Stimulated activated memory B cell treated with anti-CD40 and anti-IgM and Interleukin-4, amounts not matched to agents 10 μg/mL and 1 μg/mL and 100 μg/mL, for 72 hours (primary cell): Measurements from ENCODE around the gene NUP188.

ENCODE experiments used
- ATAC-seq: fragments of 150-1000 bp; cut with Tn5 transposase; 2 replicates; pipeline ENCODE4 v1.10.0; 2021
- H3K27ac Mint-ChIP-seq: one replicate; pipeline ENCODE4 v1.8.0; 2022; ENCODE audit warnings: mild to moderate bottlenecking, mixed read lengths
- H3K27me3 Mint-ChIP-seq: one replicate; pipeline ENCODE4 v1.8.0; 2022; ENCODE audit warnings: mixed read lengths
- H3K36me3 Mint-ChIP-seq: one replicate; pipeline ENCODE4 v1.8.0; 2022; ENCODE audit warnings: mixed read lengths
- H3K4me1 Mint-ChIP-seq: one replicate; pipeline ENCODE4 v1.8.0; 2022; ENCODE audit warnings: mixed read lengths
- H3K4me3 Mint-ChIP-seq: one replicate; pipeline ENCODE4 v1.8.0; 2022; ENCODE audit warnings: mild to moderate bottlenecking, moderate library complexity, mixed read lengths
- H3K9me3 Mint-ChIP-seq: one replicate; pipeline ENCODE4 v1.8.0; 2022; ENCODE audit warnings: mixed read lengths

Gene NUP188

GRCh38 chr9:128909859-128910258, 37.6 kb upstream of the NUP188 start:
- no peak for ATAC-seq
- peaks cover 43% of the 10 kb centered on the region for H3K36me3 Mint-ChIP-seq
- H3K27me3 Mint-ChIP-seq = no peaks in the 10 kb centered on the region
- no peak overlapping the region for H3K27ac Mint-ChIP-seq
- H3K4me3 Mint-ChIP-seq = no peak overlapping the region
- no peaks in the 10 kb centered on the region for H3K9me3 Mint-ChIP-seq
- peaks cover 18% of the 10 kb centered on the region for H3K4me1 Mint-ChIP-seq

GRCh38 chr9:128910906-128911305, 36.6 kb upstream of the NUP188 start:
- no peak overlapping the region for H3K4me3 Mint-ChIP-seq
- H3K9me3 Mint-ChIP-seq = no peaks in the 10 kb centered on the region
- no peaks in the 10 kb centered on the region for H3K27me3 Mint-ChIP-seq
- H3K36me3 Mint-ChIP-seq = peaks cover 49% of the 10 kb centered on the region
- H3K27ac Mint-ChIP-seq = no peak overlapping the region
- peaks cover 18% of the 10 kb centered on the region for H3K4me1 Mint-ChIP-seq
- no peak for ATAC-seq

- Mint-ChIP-seq H3K4me1 (peaks cover 17% of the 10 kb centered on the region), H3K27me3 (no peaks in the 10 kb centered on the region), H3K27ac (peak overlapping the region; percentile 12), H3K9me3 (no peaks in the 10 kb centered on the region), H3K4me3 (no peak overlapping the region), H3K36me3 (peaks cover 51% of the 10 kb centered on the region)
- no peak for ATAC-seq
Observed at GRCh38 chr9:128911529-128912035, 35.9 kb upstream of the NUP188 start.

GRCh38 chr9:128912270-128912853, 35.1 kb upstream of the NUP188 start:
- H3K9me3 Mint-ChIP-seq = no peaks in the 10 kb centered on the region
- no peak for ATAC-seq
- H3K27ac Mint-ChIP-seq = peak overlapping the region; percentile 12
- no peaks in the 10 kb centered on the region for H3K27me3 Mint-ChIP-seq
- peaks cover 14% of the 10 kb centered on the region for H3K4me1 Mint-ChIP-seq
- no peak overlapping the region for H3K4me3 Mint-ChIP-seq
- H3K36me3 Mint-ChIP-seq = peaks cover 56% of the 10 kb centered on the region

GRCh38 chr9:128913048-128913900, 34.2 kb upstream of the NUP188 start:
- no peak for ATAC-seq
- H3K9me3 Mint-ChIP-seq = no peaks in the 10 kb centered on the region
- peaks cover 14% of the 10 kb centered on the region for H3K4me1 Mint-ChIP-seq
- no peak overlapping the region for H3K4me3 Mint-ChIP-seq
- H3K36me3 Mint-ChIP-seq = peaks cover 56% of the 10 kb centered on the region
- no peaks in the 10 kb centered on the region for H3K27me3 Mint-ChIP-seq
- H3K27ac Mint-ChIP-seq = no peak overlapping the region

- H3K4me1 Mint-ChIP-seq = peaks cover 18% of the 10 kb centered on the region
- no peak overlapping the region for H3K27ac Mint-ChIP-seq
Observed at GRCh38 chr9:128913995-128914772, 33.3 kb upstream of the NUP188 start.

GRCh38 chr9:128916204-128916603, 31.3 kb upstream of the NUP188 start:
- Mint-ChIP-seq H3K9me3 (no peaks in the 10 kb centered on the region), H3K27ac (no peak overlapping the region), H3K4me3 (no peak overlapping the region), H3K36me3 (peaks cover 44% of the 10 kb centered on the region), H3K27me3 (peaks cover under 1% of the 10 kb centered on the region), H3K4me1 (peaks cover 19% of the 10 kb centered on the region)
- no peak for ATAC-seq

More at GRCh38 chr9:128913995-128914772, 33.3 kb upstream of the NUP188 start:
- no peak for ATAC-seq
- Mint-ChIP-seq H3K9me3 (no peaks in the 10 kb centered on the region), H3K27me3 (no peaks in the 10 kb centered on the region), H3K36me3 (peaks cover 52% of the 10 kb centered on the region), H3K4me3 (no peak overlapping the region)

GRCh38 chr9:128916745-128917144, 30.8 kb upstream of the NUP188 start:
- no peak for ATAC-seq
- no peak overlapping the region for H3K4me3 Mint-ChIP-seq
- H3K36me3 Mint-ChIP-seq = peaks cover 44% of the 10 kb centered on the region
- no peaks in the 10 kb centered on the region for H3K9me3 Mint-ChIP-seq
- H3K27ac Mint-ChIP-seq = no peak overlapping the region
- H3K4me1 Mint-ChIP-seq = peaks cover 23% of the 10 kb centered on the region
- H3K27me3 Mint-ChIP-seq = peaks cover 6% of the 10 kb centered on the region

GRCh38 chr9:128917151-128917849, 30.2 kb upstream of the NUP188 start:
- Mint-ChIP-seq H3K27ac (no peak overlapping the region), H3K4me1 (peaks cover 22% of the 10 kb centered on the region), H3K4me3 (no peak overlapping the region), H3K36me3 (peaks cover 39% of the 10 kb centered on the region), H3K9me3 (no peaks in the 10 kb centered on the region), H3K27me3 (peaks cover 9% of the 10 kb centered on the region)
- ATAC-seq = no peak

GRCh38 chr9:128918921-128919320, 28.6 kb upstream of the NUP188 start:
- H3K27me3 Mint-ChIP-seq = peaks cover 9% of the 10 kb centered on the region
- no peak overlapping the region for H3K27ac Mint-ChIP-seq
- no peak overlapping the region for H3K4me3 Mint-ChIP-seq
- peaks cover 30% of the 10 kb centered on the region for H3K36me3 Mint-ChIP-seq
- ATAC-seq = no peak
- H3K4me1 Mint-ChIP-seq = peaks cover 12% of the 10 kb centered on the region
- H3K9me3 Mint-ChIP-seq = no peaks in the 10 kb centered on the region

GRCh38 chr9:128919402-128920089, 28.0 kb upstream of the NUP188 start:
- H3K27me3 Mint-ChIP-seq = peaks cover 9% of the 10 kb centered on the region
- H3K4me3 Mint-ChIP-seq = no peak overlapping the region
- ATAC-seq = no peak
- peaks cover 30% of the 10 kb centered on the region for H3K36me3 Mint-ChIP-seq
- H3K27ac Mint-ChIP-seq = no peak overlapping the region
- H3K9me3 Mint-ChIP-seq = no peaks in the 10 kb centered on the region
- H3K4me1 Mint-ChIP-seq = peaks cover 12% of the 10 kb centered on the region

GRCh38 chr9:128920381-128921058, 27.0 kb upstream of the NUP188 start, which contains the start of gene PHYHD1:
PHYHD1 (plus strand) TSS chr9:128920982; CDS start chr9:128922324, 1,342 bp downstream.
- peak within 1 kb of the TSS; percentile 21 for H3K4me3 Mint-ChIP-seq
- peaks cover 9% of the 10 kb centered on the region for H3K27me3 Mint-ChIP-seq
- H3K9me3 Mint-ChIP-seq = no peaks in the 10 kb centered on the region
- ATAC-seq = no peak
- peak within 1 kb of the TSS; percentile 22 for H3K27ac Mint-ChIP-seq
- peaks cover 12% of the 10 kb centered on the region for H3K4me1 Mint-ChIP-seq
- H3K36me3 Mint-ChIP-seq = peaks cover 28% of the 10 kb centered on the region

- Mint-ChIP-seq H3K9me3 (no peaks in the 10 kb centered on the region), H3K27ac (peak overlapping the region; percentile 22), H3K4me3 (peak overlapping the region; percentile 21), H3K27me3 (peaks cover 9% of the 10 kb centered on the region), H3K36me3 (peaks cover 17% of the 10 kb centered on the region), H3K4me1 (peaks cover 12% of the 10 kb centered on the region)
- ATAC-seq = no peak
Observed at GRCh38 chr9:128921881-128922763, 25.4 kb upstream of the NUP188 start.
